ENCODE results near the gene CCDC149.

GRCh38 chr4:24849756-24850155 lies 63.1 kb downstream of the CCDC149 start:
- TF ChIP-seq, protein P1, sequence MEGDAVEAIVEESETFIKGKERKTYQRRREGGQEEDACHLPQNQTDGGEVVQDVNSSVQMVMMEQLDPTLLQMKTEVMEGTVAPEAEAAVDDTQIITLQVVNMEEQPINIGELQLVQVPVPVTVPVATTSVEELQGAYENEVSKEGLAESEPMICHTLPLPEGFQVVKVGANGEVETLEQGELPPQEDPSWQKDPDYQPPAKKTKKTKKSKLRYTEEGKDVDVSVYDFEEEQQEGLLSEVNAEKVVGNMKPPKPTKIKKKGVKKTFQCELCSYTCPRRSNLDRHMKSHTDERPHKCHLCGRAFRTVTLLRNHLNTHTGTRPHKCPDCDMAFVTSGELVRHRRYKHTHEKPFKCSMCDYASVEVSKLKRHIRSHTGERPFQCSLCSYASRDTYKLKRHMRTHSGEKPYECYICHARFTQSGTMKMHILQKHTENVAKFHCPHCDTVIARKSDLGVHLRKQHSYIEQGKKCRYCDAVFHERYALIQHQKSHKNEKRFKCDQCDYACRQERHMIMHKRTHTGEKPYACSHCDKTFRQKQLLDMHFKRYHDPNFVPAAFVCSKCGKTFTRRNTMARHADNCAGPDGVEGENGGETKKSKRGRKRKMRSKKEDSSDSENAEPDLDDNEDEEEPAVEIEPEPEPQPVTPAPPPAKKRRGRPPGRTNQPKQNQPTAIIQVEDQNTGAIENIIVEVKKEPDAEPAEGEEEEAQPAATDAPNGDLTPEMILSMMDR (IDR thresholded peaks at IDR 0.05; ENCODE audit: insufficient read depth, low read depth, low read length), result no peak
- no peak for TF ChIP-seq EZH2 (IDR thresholded peaks at IDR 0.05; ENCODE audit: insufficient read depth, low read length)

All from astrocyte (in vitro differentiated cells and primary cell).